Renal cortical epithelial cell (primary cell): Measurements from ENCODE around the gene FYN. TPM values are rescaled to one million over a fixed set of nuclear protein-coding genes. Genes with fewer than 3 reads are reported as not detected.

Experiments used
- DNase-seq: peaks from one replicate; pipeline ENCODE4 v3.0.0-alpha.2; 2011; ENCODE audit warnings: low read depth
- total RNA-seq: library from RNA; depleted of rRNA; stranded (reverse); fragments of >200 nt; gene quantifications from 2 replicates; pipeline ENCODE4 v1.2.3, GENCODE V29; 2014

FYN gene
- total RNA-seq, 1 donor from 2014 or later = 39.4 TPM

- no peak for DNase-seq
Measured at GRCh38 chr6:111628142-111628850, 245.0 kb downstream of the FYN start.

DNA sequence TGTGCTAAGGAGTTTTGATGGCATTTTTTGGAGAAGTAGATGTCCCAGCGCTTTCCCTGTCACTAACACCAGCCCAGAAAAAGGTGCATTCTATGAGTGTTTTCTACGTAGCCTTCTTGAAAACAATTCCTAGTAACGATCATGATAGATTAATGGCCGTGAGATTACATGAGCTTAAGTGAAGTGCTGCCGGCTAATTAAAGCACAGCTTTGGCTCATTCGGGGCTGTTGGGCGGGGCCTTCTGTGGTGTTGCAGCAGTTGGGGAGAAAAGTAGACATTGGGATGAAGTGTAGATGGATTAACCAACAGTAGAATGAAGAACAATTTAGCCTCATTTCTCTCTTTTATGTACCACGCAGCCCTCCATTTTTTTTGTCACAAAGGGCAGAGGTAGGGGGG is 246.8 kb downstream of the FYN start:
- DNase-seq = no peak

GRCh38 chr6:111625461-111626391 is 247.5 kb downstream of the FYN start:
- DNase-seq = no peak

- no peak for DNase-seq
Measured at GRCh38 chr6:111625099-111625416, 248.2 kb downstream of the FYN start.

GRCh38 chr6:111624401-111625098 is 248.7 kb downstream of the FYN start:
- DNase-seq = no peak

- no peak for DNase-seq
Measured at GRCh38 chr6:111623046-111623718, 250.1 kb downstream of the FYN start.

DNA sequence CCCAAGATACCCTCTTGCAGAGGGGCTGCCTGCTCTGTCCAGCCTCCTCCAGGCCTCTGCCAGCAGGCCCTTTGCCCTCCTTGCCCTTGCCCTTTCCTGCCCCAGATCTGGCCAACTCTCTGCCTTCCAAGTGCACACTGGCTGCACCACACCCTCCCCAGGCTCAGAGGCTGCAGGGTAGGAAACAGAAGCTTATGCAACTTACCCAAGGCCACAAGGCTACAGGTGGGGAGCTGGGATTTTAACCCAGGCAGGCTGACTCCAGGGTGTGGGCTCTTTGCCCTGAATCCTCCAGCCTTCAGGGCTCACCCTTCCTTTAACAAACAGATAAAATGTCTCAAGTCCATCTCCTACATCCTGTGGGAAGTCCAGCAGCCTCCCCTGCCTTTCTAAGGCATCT is 253.1 kb downstream of the FYN start:
- no peak for DNase-seq

DNA sequence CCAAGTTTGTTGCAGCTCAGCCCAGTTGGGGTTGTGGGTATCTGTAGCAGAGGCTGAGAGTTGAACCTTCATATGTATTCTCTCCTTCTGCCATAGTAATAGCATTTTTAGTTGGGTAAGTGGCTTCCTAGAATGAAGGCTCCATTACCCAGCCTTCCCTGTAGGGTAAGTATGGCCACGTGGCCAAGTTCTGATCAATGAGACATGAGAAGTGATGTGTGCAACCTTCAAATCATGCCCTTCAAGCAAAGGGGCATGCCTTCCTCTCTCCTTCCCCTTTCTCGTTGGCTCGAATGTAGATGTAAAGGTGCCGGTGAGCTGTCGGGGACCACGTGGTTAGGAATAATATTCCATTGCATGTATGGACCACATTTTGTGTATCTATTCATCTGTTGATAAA is 254.8 kb downstream of the FYN start:
- no peak for DNase-seq

DNA sequence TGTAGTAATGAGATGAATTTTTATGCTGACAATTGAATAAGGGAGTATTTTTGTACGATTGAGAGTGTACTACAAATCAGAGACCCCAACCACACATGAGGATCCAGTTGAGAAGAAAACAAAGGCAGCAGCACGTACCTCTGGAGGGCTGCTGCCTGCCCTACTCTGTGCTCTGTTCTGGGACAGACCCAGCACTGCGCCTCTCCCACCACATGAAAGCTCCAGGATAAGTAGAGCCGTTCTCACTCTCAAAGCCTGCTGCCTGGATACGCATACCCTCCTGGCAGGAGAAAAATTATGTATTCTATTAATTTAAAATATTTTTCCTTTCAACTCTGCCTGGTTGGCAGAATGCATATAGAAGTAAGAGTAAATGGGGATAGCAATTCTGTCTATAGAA is 256.1 kb downstream of the FYN start:
- no peak for DNase-seq

DNA sequence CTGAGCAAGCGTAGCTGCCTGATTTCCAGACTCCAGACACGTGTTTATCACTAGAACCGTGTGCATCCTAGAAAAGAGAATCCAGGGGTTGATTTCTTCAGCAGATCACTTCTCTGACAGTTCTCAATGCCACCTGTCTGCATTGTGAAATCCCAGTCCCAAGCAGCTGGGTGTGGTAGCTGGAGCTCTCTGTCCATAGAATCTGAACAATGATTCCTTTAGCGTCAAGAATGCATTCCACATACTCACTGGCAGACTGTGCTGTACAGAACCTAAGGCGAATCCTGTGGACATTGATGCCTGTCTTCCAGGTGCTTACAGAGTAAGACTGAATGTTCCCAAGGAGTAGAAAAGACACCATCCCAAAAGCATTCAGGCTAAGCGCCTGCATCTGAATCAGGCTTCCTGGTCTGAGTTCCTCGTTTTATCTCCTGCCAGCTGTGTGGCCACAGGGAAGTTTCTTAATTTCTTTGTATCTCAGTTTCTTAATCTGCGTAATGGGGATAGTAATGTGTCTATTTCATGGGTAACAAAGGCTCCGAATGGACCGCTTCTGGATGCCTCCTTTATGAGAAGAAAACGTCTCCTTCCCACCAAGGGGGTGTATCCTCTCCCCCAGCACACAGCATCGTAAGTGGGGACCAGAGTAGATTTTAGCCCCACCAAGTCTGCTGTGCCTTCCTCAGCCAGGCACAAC is 257.2 kb downstream of the FYN start:
- no peak for DNase-seq

DNA sequence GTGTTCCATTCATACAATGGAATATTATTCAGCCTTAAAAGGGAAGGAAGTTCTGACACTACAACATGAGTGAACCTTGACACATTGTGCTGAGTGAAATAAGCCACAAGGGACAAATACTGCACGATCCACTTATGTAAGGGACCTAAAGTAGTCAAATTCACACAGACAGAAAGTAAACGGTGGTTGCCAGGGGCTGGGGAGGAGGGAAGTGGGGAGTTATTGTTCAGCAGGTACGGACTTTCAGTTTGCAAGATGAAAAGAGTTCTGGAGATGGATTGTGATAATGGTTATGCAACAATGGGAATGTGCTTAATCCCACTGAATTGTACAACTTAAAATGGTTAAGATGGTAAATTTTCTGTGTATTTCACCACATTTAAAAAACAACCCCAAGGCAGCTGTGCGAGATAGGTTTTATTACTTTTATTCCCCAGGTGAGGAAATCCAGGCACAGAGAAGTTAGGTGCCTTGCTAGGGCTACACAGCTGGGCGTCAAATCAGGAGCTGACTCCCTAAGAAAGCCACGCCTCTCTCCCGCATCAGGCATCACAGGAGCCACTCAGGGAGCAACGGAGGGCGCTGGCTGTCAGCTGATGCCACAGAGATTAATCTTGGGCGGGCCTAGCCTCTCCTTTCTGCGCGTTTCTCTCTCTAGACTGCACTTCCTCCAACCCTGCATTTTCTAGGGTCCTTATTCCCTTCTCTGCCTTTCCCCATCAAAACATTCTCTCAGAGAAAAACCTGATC is 258.2 kb downstream of the FYN start:
- DNase-seq = no peak

DNA sequence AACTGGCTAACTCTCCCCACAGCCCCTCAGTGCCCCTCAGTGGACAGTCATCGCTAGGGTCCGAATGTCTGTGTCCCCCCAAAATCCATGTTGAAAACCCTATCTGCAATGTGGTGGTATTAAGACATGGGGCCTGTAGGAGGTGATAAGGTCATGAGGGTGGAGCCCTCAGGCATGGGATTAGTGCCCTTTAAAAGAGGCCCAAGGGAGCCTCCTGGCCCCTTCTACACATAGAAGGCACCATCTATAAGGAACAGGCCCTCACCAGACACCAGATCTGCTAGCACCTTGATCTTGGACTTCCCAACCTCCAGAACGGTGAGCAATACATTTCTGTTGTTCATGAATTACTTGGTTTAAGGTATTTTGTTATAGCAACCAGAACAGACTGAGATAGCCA is 260.9 kb downstream of the FYN start:
- no peak for DNase-seq

- peak; percentile 79 for DNase-seq
Measured at GRCh38 chr6:111610548-111611172, 262.6 kb downstream of the FYN start.

Other genes with a start within 250 kb of the FYN start
- 2.1 and 5.4 TPM in 2 replicates for gene CCN6, start 180.7 kb upstream of the FYN start, total RNA-seq
- 13.5 and 25.4 TPM in 2 replicates for gene TUBE1, start 214.0 kb upstream of the FYN start, total RNA-seq
- 15.5 and 24.1 TPM in 2 replicates for gene FAM229B, start 214.1 kb upstream of the FYN start, total RNA-seq